GM15510 (cell line): ENCODE results near the gene IL17RE.

Source experiments
- POLR2A ChIP-seq: IDR thresholded peaks from 3 replicates; pipeline ENCODE4 v1.6.1; 2011; ENCODE audit warnings: borderline replicate concordance; ENCODE audit not compliant: insufficient read length; ENCODE audit errors: extremely low read depth

The IL17RE gene

DNA sequence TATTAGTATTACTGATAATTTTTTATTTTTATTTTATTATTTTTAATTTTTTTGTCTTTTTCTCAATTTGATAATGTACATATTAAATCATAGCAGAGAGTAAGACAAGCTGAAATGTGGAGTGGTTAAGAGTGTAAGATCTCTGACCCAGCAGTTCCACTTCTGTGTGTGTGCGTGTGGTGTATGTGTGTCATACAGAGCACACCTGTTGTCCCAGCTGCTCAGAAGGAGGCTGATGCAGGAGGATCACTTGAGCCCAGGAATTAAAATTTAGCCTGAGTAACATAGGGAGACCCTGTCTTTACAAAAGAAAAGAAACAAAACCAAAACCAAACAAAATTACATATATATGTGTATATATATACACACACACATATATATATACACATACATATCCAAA is 21.2 kb upstream of the IL17RE start:
- no peak for TF ChIP-seq POLR2A

DNA sequence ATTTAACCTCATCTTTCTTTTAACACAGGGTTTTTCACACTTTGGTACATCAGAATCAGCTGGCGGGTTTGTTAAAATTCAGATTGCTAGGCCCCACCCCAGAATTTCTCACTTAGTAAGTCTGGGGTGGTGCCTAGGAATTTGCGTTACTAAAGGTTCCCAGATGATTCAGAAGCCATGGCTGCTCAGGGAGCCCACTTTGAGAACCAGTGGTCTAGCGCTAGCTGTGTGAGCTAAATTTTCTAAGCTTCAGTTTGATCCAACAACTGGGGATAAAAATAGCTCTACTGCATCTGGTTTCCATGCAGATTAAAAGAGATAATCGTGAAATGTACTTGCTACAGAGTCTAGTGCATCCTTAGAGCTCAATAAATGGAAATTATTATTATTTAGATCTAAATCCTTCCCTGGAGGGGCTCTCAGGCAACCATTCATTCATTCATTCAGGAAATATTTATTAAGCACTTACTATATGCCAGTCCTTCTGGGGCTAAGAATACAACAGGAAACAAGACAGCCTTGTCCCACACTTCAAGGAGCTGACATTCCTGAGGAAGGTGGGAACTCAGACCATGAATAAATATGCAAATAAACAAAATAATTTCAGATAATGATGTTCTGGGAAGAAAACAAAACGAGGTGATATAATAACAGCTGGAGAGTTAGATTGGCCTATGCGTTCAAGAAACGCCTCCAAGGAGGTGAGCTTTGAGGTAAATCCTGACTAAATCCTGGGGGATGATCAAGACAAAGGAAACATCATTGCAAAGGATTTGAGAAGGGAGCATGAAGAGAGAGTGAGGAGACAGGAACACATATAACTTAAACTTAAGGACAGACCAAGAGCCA is 18.7 kb upstream of the IL17RE start:
- TF ChIP-seq POLR2A = no peak

DNA sequence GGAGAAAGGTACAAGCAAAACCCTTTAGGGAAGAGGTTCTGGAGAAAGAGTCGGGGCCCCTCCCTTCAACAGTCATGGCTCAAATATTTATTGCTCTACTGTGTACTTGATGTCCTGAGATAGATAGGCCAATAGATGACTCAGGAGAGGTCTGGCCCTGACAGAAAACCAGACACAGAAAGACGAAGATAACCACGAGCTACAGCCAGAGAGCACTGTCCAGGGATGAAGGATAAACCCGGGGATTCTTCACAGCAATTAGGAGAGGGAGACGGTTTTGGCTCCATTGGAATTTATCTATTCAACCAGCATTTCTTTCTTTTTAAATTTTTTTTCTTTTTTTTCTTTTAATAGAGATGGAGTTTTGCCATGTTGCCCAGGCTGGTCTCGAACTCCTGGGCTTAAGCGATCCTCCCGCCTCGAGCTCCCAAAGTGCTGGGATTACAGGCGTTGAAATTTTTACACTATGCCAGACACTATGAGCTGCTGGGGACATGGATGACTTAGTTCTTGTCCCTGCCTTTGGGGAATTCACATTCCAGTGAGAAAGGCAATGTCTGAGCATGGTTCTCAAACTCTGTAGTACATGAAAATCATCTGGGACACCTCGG is 18.0 kb upstream of the IL17RE start:
- no peak for TF ChIP-seq POLR2A

DNA sequence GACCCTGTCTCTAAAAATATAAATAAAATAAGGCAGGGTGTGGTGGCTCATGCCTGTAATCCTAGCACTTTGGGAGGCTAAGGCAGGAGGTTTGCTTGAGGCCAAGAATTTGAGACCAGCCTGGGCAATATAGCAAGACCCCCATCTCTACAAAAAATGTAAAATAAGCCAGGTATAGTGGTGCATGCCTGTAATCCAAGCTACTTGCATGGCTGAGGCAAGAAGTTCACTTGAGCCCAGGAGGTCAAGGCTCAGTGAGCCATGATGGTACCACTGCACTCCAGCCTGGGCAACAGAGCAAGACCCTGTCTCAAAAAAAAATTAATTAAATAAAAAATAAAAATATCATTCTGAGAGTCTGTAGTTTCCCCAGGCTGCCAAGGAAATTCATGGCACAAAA is 16.3 kb upstream of the IL17RE start:
- TF ChIP-seq POLR2A = no peak

DNA sequence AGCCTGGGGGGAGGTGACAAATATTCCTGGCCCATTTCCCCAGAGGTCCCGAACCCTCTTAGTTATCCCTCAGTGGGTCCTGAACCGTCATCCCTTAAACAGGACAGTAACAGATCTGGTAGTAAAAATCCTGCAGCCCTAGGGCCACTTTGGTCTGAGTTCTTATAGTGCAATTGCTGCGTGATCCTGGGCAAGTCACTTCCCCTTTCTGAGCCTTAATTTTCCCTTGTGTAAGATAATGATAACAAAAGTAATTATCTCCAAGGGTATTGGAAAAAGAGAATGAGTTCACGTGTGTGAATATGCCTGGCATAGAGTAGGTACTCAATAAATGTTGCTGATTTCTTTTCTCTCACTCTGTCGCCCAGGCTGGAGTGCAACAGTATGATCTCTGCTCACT is 15.2 kb upstream of the IL17RE start:
- TF ChIP-seq POLR2A = no peak

DNA sequence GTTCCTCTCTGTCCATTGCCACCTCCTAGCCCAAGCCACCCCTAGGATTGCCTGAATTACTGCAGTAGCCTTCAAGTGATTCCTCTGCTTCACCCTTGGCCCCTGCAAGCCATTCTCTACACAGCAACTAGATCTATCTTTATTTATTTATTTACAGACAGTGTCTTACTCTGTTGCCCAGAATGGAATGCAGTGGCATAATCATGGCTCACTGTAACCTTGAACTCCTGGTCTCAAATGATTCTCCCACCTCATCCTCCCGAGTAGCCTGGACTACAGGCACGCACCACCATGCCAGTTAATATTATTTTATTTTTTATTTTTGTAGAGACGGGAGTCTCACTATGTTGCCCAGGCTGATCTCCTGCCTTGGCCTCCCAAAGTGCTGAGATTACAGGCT is 14.1 kb upstream of the IL17RE start:
- no peak for TF ChIP-seq POLR2A

DNA sequence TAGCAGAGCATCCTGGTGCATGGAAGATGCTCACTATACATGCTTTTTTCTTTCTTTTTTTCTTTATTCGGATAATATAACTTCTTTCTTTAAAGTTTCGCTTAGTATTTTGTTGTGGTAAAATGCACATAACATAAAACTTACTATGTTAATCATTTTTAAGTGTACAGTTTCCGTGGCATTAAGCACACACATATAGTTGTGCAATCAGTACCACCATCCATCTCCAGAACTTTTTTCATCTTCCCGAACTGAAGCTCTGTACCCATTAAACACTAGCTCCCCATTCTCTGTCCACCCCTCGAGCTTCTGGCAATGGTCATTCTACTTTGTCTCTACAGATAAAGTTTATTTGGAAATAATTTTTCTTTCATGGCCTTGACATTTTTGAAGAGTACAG is 13.2 kb upstream of the IL17RE start:
- no peak for TF ChIP-seq POLR2A

DNA sequence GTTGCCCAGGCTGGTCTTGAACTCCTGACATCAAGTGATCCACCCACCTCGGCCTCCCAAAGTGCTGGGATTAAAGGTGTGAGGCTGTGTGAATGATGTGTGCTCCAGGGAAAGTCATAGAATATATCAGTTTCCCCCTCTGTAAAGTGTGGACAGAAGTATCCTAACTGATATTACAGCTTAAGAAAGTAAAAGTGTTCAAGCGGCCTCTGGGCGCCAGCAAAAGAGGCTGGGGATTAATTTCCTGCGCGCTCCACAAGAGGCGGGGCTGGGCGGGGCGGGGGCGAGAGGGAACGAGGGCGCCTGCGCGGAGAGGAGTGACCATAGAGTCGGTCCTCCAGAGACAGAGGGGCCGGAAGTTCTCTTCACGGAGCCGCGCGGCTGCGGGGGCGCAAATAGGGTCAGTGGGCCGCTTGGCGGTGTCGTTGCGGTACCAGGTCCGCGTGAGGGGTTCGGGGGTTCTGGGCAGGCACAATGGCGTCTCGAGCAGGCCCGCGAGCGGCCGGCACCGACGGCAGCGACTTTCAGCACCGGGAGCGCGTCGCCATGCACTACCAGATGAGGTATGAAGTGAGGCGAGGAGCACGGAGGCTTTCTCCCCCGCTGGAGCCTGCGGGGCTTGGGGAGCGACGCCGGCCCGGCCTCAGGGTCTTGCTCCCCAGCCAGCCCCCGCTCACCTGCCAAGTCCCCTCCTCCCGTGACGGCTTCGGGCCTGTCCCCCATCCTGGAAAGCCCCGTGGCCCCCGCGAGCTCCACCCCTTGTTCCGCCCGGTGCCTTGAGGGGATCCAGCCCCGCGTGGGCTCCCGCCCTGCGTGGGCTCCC is 12.2 kb upstream of the IL17RE start, which contains the start of gene JAGN1:
Gene JAGN1, plus strand, starts transcription at position 362 of the 823 bp plus-strand sequence. Its CDS starts 113 bp downstream, at position 475.
- peak; percentile 89 for TF ChIP-seq POLR2A

DNA sequence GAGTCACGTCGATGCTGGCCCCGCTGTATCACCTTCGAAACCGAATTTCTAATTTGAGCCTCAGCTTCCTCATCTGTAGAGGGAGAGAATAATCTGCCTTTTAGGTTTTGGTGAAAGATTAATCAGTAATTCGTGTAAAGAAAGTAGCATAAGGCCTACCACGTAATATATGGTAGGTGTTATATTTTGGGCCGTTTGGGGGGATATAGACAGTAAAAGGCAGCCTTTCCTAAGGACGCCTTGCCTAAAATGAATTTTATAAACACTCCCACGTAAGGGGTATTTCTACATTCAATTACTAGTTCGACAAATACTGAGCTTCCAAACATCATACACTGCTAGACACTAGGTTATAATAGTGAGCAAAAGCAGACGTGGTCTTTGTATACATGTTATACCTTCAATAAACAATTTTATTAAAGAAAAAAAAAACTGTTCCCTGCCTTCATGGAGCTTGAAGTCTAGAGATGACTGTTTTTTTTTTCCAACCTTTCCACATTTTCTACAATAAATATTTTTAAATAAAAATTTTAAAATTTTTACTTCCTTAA is 11.5 kb upstream of the IL17RE start:
- TF ChIP-seq POLR2A = no peak

DNA sequence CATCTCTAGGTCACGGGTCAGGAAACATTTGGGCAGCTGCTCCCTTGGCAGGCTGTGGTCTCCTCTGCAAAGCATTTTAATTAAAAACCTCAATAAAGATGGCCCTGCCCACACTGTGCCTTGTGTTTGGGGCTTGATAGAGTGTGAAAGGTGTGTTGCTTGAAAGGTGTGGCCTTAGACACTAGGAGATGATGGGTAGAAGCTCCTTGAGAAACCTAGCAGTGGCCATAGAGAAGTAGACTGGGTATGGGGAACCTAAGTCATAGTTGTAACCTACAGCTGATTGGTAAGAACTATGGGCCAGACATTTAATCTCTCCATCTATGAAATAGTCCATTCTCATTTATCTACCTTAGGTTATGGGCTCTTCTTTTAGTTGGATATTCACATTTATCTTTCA is 8.9 kb upstream of the IL17RE start:
- no peak for TF ChIP-seq POLR2A

DNA sequence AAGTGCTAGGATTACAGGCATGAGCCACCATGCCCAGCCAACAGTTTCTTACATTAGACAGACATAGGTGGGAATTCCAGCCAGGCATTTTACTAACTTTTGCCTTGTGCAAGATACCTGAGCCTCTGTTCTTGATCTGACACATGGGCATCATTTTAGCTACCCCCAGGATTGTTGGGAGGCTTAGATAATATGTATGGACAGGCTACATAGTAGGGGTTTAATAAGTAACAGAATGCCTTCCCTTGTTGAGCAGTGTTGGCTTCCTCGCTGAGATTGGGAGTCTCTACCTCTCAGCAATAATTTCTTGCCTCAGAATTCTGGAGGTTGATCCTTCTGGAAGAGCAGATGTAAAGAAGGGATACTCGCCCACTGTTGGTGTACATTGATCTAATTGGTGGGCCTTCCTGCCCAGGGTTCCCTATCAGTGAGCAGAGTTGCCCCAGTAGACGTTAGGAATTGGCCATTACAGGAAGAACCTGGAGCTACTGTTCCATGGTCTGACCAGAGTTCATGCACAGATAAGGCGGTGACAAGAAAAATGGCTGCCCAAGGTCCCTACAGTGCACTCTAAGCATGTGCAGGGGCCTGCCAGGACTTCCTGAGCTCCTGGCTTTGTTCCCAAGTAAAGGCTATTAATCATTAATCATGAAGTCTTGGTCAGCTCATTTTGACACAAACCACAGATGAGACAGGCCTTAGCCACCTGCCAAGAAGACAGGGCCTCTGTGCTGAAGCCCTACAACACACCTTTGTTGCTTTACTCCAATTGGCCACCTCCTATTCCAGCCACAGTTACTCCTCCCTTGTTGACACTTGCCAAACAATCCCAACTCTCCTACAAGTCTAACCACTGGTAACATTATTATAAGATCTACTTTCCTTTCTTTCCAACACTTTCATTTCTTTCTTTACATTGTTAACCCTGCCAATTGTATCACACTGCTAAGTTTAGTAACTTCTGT is 5.0 kb upstream of the IL17RE start:
- TF ChIP-seq POLR2A = no peak

DNA sequence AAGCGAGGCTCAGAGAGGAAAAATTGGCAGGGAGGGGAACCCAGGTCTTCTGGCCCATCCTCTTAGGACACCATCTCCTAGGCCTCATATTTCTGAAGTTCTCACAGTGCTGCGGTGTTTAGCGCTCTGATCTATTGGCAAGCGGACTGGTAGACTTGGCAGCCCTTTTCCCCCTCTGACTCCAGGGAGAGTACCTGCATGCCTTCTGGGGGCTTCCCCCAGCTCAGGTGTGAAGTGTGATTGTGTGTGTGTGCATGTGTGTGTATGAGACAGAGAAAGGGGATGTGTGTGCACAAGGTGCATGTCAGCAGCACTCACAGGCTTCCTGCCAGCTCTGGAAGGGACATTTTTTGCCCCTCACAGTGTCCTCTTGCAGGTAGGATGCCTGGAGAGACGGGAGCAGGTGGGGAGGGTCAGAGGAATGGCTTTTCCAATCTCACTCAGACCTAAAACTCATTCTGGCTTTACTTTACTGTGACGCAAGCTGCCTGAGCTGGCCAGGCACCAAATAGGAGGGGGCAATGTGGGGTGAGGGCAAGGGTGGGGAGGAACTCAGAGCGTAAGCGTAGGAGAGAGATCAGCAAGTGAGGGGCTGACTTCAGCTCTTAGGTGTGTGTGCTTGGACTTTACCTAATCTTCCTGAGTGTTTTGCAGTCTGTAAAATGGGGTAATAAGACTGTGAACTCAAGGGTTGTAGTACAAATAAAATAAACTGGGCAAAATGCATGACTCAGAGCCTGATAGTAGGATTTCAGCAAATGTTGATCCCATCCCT is 4.0 kb upstream of the IL17RE start:
- TF ChIP-seq POLR2A = no peak

DNA sequence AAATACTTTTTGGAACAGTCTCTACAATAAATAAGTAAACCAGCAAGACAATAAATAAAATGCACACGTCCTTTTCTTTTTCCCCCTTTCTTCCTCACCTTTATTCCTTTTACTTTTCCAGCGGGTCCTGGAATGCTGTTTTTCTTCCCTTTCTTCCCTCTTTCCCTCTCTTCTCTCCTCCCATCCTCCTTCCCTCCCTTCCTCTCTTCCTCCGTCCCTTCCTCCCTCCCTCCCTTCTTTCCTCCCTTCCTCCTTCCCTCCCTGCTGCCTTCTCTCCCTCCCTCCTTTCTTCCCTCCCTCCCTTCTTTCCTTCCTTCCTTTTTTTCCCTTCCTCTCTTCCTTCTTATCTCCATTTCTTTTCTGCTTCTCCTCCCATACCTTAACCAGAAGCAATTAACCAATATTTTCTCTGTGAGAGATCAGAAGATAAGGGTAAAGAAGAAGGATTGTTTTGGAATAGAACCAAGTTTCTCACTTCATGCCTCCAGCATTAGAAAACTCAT is 3.3 kb upstream of the IL17RE start:
- TF ChIP-seq POLR2A = no peak

DNA sequence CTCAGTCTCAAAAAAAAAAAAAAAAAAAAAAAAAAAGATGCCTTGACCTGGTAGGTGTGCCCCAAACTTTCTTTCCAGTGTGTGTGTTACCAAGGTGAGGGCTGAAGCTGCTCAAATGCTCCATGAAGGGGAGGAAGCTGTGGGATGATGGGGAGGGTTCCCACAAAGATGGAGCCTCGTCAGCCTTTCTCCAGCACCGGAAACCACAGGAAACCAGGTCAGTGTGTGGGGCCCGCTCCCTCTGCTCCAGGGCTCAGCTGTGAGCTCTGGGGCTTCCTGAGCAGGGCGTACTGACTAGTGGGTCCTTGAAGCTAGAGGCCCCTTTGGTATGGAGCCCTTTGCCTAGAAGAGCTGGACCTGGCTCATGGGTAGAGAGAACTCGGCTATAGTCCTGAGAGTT is 681 bp upstream of the IL17RE start:
- no peak for TF ChIP-seq POLR2A

DNA sequence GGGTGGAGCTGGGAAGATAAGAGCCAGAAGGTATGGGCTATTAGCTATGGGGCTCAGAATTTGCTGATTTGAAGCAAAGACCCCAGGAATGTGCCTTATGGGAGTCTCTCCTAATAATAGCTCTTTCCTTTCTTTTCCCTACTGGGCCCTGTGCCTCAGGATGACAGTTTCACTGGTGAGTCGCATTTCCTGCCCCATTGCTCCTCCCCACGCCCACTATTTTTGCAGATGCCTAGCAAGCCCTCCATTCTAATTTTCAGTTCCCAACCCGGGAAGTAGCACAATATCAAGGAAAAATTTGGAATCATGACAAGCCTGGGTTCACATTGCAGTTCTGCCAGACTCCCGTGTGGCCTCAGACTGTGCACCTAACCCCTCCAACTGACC is 583 bp downstream of the IL17RE start:
- no peak for TF ChIP-seq POLR2A
